H9 (cell line): Measurements from ENCODE around the gene PAQR4. TPM values are rescaled to one million over a fixed set of nuclear protein-coding genes. Genes with fewer than 3 reads are reported as not detected.

Experiments used
- DNase-seq: peaks from one replicate; pipeline ENCODE4 v3.0.0-alpha.2; 2017
- H2AFZ ChIP-seq: one replicate; pipeline ENCODE4 v1.6.1; 2013; ENCODE audit warnings: mild to moderate bottlenecking, low read length, control low read depth, moderate library complexity
- H2AK5ac ChIP-seq: 2 replicates; pipeline ENCODE4 v1.6.1; 2013; ENCODE audit warnings: low read length, control low read depth, mixed read lengths; ENCODE audit not compliant: insufficient read length
- H2BK120ac ChIP-seq: one replicate; pipeline ENCODE4 v1.6.1; 2013; ENCODE audit warnings: low read depth, mild to moderate bottlenecking, low read length, control low read depth, inconsistent platforms; ENCODE audit not compliant: poor library complexity, severe bottlenecking
- H2BK12ac ChIP-seq: 2 replicates; pipeline ENCODE4 v1.6.1; 2013; ENCODE audit warnings: low read length, control low read depth, mixed read lengths, low read depth; ENCODE audit not compliant: insufficient read length
- H2BK15ac ChIP-seq: 2 replicates; pipeline ENCODE4 v1.6.1; 2013; ENCODE audit warnings: low read depth, low read length, control low read depth
- H2BK20ac ChIP-seq: one replicate; pipeline ENCODE4 v1.6.1; 2013; ENCODE audit warnings: low read depth, mild to moderate bottlenecking, low read length, control low read depth, inconsistent platforms; ENCODE audit not compliant: poor library complexity, severe bottlenecking
- H2BK5ac ChIP-seq: 2 replicates; pipeline ENCODE4 v1.6.1; 2013; ENCODE audit warnings: low read length, control low read depth, mixed read lengths; ENCODE audit not compliant: insufficient read length
- H3K14ac ChIP-seq: 2 replicates; pipeline ENCODE4 v1.6.1; 2013; ENCODE audit warnings: low read length, control low read depth; ENCODE audit not compliant: insufficient read depth
- H3K18ac ChIP-seq: 2 replicates; pipeline ENCODE4 v1.6.1; 2013; ENCODE audit warnings: low read depth, mild to moderate bottlenecking, mixed read lengths, low read length, control low read depth; ENCODE audit not compliant: insufficient read length
- H3K23ac ChIP-seq: 2 replicates; pipeline ENCODE4 v1.6.1; 2013; ENCODE audit warnings: low read length, control low read depth, mixed read lengths, low read depth; ENCODE audit not compliant: insufficient read length
- H3K23me2 ChIP-seq: 2 replicates; pipeline ENCODE4 v1.6.1; 2013; ENCODE audit warnings: low read depth, mild to moderate bottlenecking, mixed read lengths, low read length, control low read depth; ENCODE audit not compliant: insufficient read length, poor library complexity, severe bottlenecking
- H3K27ac ChIP-seq: 2 replicates; pipeline ENCODE4 v1.5.1; 2013; ENCODE audit warnings: low read length, control low read depth, mixed read lengths, low read depth; ENCODE audit not compliant: insufficient read length
- H3K27me3 ChIP-seq: 2 replicates; pipeline ENCODE4 v1.6.1; 2013; ENCODE audit warnings: low read length, control low read depth, inconsistent platforms; ENCODE audit not compliant: insufficient read depth
- H3K4ac ChIP-seq: 2 replicates; pipeline ENCODE4 v1.6.1; 2013; ENCODE audit warnings: low read depth, mild to moderate bottlenecking, control low read depth, inconsistent platforms, low read length, moderate library complexity
- H3K4me1 ChIP-seq: 2 replicates; pipeline ENCODE4 v1.6.1; 2013; ENCODE audit warnings: low read length, control low read depth, inconsistent platforms; ENCODE audit not compliant: insufficient read depth
- H3K4me2 ChIP-seq: 2 replicates; pipeline ENCODE4 v1.6.1; 2013; ENCODE audit warnings: low read length, control low read depth, mixed read lengths; ENCODE audit not compliant: insufficient read length, insufficient read depth
- H3K56ac ChIP-seq: 2 replicates; pipeline ENCODE4 v1.6.1; 2013; ENCODE audit warnings: low read depth, mild to moderate bottlenecking, mixed read lengths, low read length, control low read depth; ENCODE audit not compliant: insufficient read length
- H3K79me1 ChIP-seq: 2 replicates; pipeline ENCODE4 v1.6.1; 2013; ENCODE audit warnings: low read depth, mild to moderate bottlenecking, moderate library complexity, low read length, control low read depth, inconsistent platforms; ENCODE audit not compliant: insufficient read depth, poor library complexity, severe bottlenecking
- H3K79me2 ChIP-seq: 2 replicates; pipeline ENCODE4 v1.6.1; 2013; ENCODE audit warnings: low read length, control low read depth, inconsistent platforms; ENCODE audit not compliant: insufficient read depth
- H3K9ac ChIP-seq: 2 replicates; pipeline ENCODE4 v1.6.1; 2013; ENCODE audit warnings: low read length, control low read depth, mixed read lengths; ENCODE audit not compliant: insufficient read length; ENCODE audit errors: extremely low read depth
- H3K9me3 ChIP-seq: one replicate; pipeline ENCODE4 v1.6.1; 2013; ENCODE audit warnings: low read depth, low read length, inconsistent platforms; ENCODE audit not compliant: control insufficient read depth
- H3T11ph ChIP-seq: one replicate; pipeline ENCODE4 v1.6.1; 2013; ENCODE audit warnings: mild to moderate bottlenecking, low read length, control low read depth, inconsistent platforms
- H4K20me1 ChIP-seq: one replicate; pipeline ENCODE4 v1.6.1; 2013; ENCODE audit not compliant: control insufficient read depth, insufficient read length, insufficient read depth
- H4K5ac ChIP-seq: 2 replicates; pipeline ENCODE4 v1.6.1; 2013; ENCODE audit warnings: low read depth, mild to moderate bottlenecking, mixed read lengths, low read length, control low read depth; ENCODE audit not compliant: insufficient read length
- H4K8ac ChIP-seq: replicated peaks from 2 replicates; pipeline ENCODE4 v1.6.1; 2013; ENCODE audit warnings: low read length, control low read depth, mixed read lengths, low read depth; ENCODE audit not compliant: insufficient read length
- H4K91ac ChIP-seq: 2 replicates; pipeline ENCODE4 v1.6.1; 2013; ENCODE audit warnings: low read depth, mild to moderate bottlenecking, moderate library complexity, mixed read lengths, low read length, control low read depth; ENCODE audit not compliant: insufficient read length
- H3K27ac Mint-ChIP-seq, 3 experiments: 2 replicates in 2 of 3; 3 replicates in 1 of 3; pipeline ENCODE4 v1.8.0; 2020 to 2021; ENCODE audit warnings: mixed read lengths in 3 of 3, mild to moderate bottlenecking in 1 of 3, moderate library complexity in 1 of 3
- H3K27me3 Mint-ChIP-seq: 2 replicates; pipeline ENCODE4 v1.8.0; 2021; ENCODE audit warnings: low read depth, mild to moderate bottlenecking, moderate library complexity, mixed read lengths
- H3K36me3 Mint-ChIP-seq, 3 experiments: 2 replicates in 2 of 3; 3 replicates in 1 of 3; pipeline ENCODE4 v1.8.0; 2020 to 2021; ENCODE audit warnings: low read depth in 3 of 3, mixed read lengths in 3 of 3; ENCODE audit not compliant: insufficient read depth in 1 of 3
- H3K4me1 Mint-ChIP-seq, 2 experiments: 2 replicates each; pipeline ENCODE4 v1.8.0; 2020; ENCODE audit warnings: mixed read lengths in 2 of 2
- H3K4me3 Mint-ChIP-seq, 2 experiments: 2 replicates in 1 of 2; 3 replicates in 1 of 2; pipeline ENCODE4 v1.8.0; 2020 to 2021; ENCODE audit warnings: mild to moderate bottlenecking in 2 of 2, mixed read lengths in 2 of 2, moderate library complexity in 1 of 2
- H3K9me3 Mint-ChIP-seq, 2 experiments: 2 replicates in 1 of 2; 3 replicates in 1 of 2; pipeline ENCODE4 v1.8.0; 2020; ENCODE audit warnings: mild to moderate bottlenecking in 2 of 2, mixed read lengths in 2 of 2, moderate library complexity in 1 of 2
- WGBS: extraction: QIAGEN DNeasy Blood & Tissue Kit; methylation state at CpG from one replicate; pipeline ENCODE4 v1.1.7; 2013; ENCODE audit warnings: missing lambda C conversion rate, low lambda C conversion rate, mixed read lengths; ENCODE audit not compliant: insufficient read length; ENCODE audit errors: extremely low coverage; 5-methylcytosine and 5-hydroxymethylcytosine counted together
- total RNA-seq: library from RNA; stranded (reverse); gene quantifications from 2 replicates; pipeline ENCODE4 v1.2.1, GENCODE V29; 2021
- TF ChIP-seq, protein P1 (sequence below): fragments of 200-600 bp; sonication (generic); conservative IDR thresholded peaks from 3 replicates; pipeline ENCODE4 v1.8.0; 2021; ENCODE audit warnings: antibody characterized with exemption, mild to moderate bottlenecking

Gene PAQR4
- total RNA-seq, 1 experiment from 2014 or later: 32.1 TPM

DNA sequence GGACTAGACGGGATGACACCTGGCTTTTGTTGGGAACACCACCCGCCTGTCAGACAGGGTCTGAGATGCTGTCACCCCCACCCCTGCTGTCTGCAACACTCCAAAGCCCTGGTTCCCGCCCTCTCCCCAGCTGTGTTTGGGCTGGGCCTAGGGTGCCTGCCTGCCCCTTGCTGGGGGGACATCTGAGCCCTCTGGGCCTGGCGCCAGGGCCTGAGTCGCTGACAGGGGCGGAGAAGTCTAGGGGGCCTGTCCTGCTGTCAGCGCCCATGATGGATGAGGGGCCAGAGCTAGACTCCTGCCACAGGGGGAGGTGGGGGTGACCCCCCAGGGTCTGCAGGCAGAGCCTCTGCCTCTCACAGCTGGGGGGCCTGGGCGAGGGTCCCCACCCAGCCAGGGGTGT, 18.7 kb downstream of the PAQR4 start:
- Mint-ChIP-seq H3K4me3 (no peak overlapping the region), H3K36me3 (no peaks in the 10 kb centered on the region), H3K9me3 (no peaks in the 10 kb centered on the region), H3K27me3 (peaks cover 10% of the 10 kb centered on the region), H3K27ac (no peak overlapping the region), H3K4me1 (peaks cover 15 to 45% of the 10 kb centered on the region in 2 experiments)
- H2BK12ac ChIP-seq: no peak overlapping the region
- no peak overlapping the region for H4K91ac ChIP-seq
- H3K9me3 ChIP-seq: no peaks in the 10 kb centered on the region
- no peaks in the 10 kb centered on the region for H4K20me1 ChIP-seq
- H3K23me2 ChIP-seq: no peaks in the 10 kb centered on the region
- H3K27ac ChIP-seq: no peak overlapping the region
- H3K23ac ChIP-seq: no peak overlapping the region
- no peak overlapping the region for H2BK20ac ChIP-seq
- H3K14ac ChIP-seq: no peak overlapping the region; the same call in 1 of the 2 replicates
- H3K4ac ChIP-seq: no peak overlapping the region
- no peaks in the 10 kb centered on the region for H3K27me3 ChIP-seq
- H3K4me2 ChIP-seq: no peak overlapping the region
- H2BK15ac ChIP-seq: no peak overlapping the region
- H3K79me1 ChIP-seq: no peaks in the 10 kb centered on the region
- no peak for DNase-seq
- no peak overlapping the region for H3K9ac ChIP-seq
- no peak overlapping the region for H3K18ac ChIP-seq
- no peak overlapping the region for H3T11ph ChIP-seq
- H4K8ac ChIP-seq: no peak overlapping the region
- H3K56ac ChIP-seq: no peak overlapping the region
- no peaks in the 10 kb centered on the region; the same call in 1 of the 2 replicates for H3K4me1 ChIP-seq
- H3K79me2 ChIP-seq: no peaks in the 10 kb centered on the region
- no peak overlapping the region for H4K5ac ChIP-seq
- H2AK5ac ChIP-seq: no peak overlapping the region
- H2BK120ac ChIP-seq: no peak overlapping the region
- TF ChIP-seq, protein P1, sequence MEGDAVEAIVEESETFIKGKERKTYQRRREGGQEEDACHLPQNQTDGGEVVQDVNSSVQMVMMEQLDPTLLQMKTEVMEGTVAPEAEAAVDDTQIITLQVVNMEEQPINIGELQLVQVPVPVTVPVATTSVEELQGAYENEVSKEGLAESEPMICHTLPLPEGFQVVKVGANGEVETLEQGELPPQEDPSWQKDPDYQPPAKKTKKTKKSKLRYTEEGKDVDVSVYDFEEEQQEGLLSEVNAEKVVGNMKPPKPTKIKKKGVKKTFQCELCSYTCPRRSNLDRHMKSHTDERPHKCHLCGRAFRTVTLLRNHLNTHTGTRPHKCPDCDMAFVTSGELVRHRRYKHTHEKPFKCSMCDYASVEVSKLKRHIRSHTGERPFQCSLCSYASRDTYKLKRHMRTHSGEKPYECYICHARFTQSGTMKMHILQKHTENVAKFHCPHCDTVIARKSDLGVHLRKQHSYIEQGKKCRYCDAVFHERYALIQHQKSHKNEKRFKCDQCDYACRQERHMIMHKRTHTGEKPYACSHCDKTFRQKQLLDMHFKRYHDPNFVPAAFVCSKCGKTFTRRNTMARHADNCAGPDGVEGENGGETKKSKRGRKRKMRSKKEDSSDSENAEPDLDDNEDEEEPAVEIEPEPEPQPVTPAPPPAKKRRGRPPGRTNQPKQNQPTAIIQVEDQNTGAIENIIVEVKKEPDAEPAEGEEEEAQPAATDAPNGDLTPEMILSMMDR: no peak
- no peak overlapping the region for H2AFZ ChIP-seq
- no peak overlapping the region for H2BK5ac ChIP-seq
- no CpG with 5 or more reads among the region's 8 CpGs for WGBS
